Skin epidermis (tissue), 12 donors: ENCODE results near the gene GANC.
A peak's percentile ranks its signal among the peaks of the same experiment; 100 is the strongest.
"Not testable (repeated sequence)": the region's sequence is repeated elsewhere in the genome, so short reads cannot be mapped to it uniquely, and the experiment has no call there.

Experiments used
- H3K27ac ChIP-seq, 21 experiments: fragments of 200-600 bp; sonication (generic) in 11 of 21; one replicate each; pipeline ENCODE4 v1.5.0; 2020; ENCODE audit warnings: mild to moderate bottlenecking in 3 of 21, inconsistent platforms in 2 of 21, moderate library complexity in 2 of 21
- H3K4me3 ChIP-seq, 7 experiments: fragments of 200-600 bp; sonication (generic) in 2 of 7; one replicate each; pipeline ENCODE4 v1.5.0; 2020; ENCODE audit warnings: inconsistent platforms in 2 of 7, mild to moderate bottlenecking in 2 of 7, moderate library complexity in 1 of 7

GANC gene

GRCh38 chr15:42279234-42279723 lies 6.3 kb downstream of the GANC start:
- Histone ChIP-seq H3K27ac (no peak overlapping the region), H3K4me3 (no peak overlapping the region)

- H3K27ac ChIP-seq: no peak overlapping the region
Observed at GRCh38 chr15:42282344-42282743, 9.3 kb downstream of the GANC start.

GRCh38 chr15:42282926-42283325 lies 9.9 kb downstream of the GANC start:
- H3K27ac ChIP-seq: no peak overlapping the region

More at GRCh38 chr15:42282344-42282743, 9.3 kb downstream of the GANC start:
- no peak overlapping the region for H3K4me3 ChIP-seq

DNA sequence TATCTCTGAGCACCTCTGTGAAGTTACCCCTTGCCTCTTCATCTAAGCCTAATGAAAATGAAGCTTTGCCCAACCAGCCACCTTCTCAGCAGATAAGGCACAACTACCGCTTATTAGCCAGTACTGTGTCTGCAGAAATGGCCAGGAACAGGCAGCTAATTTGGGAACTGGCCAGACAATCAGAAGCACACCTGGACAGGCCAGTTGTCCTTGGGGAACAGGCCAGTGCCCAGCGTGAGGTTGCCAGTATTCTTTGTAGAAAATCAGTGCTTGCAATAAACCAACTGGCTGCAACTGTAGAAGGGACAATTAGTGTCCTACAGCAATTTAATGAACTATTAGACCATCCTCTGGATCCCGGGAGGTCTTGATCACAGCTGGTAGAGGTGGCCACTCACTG lies 10.7 kb downstream of the GANC start:
- no peak overlapping the region for H3K27ac ChIP-seq
- no peak overlapping the region for H3K4me3 ChIP-seq

More at GRCh38 chr15:42282926-42283325, 9.9 kb downstream of the GANC start:
- H3K4me3 ChIP-seq: no peak overlapping the region

- Histone ChIP-seq H3K4me3 (no peak overlapping the region), H3K27ac (no peak overlapping the region)
Observed at GRCh38 chr15:42284551-42284950, 11.6 kb downstream of the GANC start.

DNA sequence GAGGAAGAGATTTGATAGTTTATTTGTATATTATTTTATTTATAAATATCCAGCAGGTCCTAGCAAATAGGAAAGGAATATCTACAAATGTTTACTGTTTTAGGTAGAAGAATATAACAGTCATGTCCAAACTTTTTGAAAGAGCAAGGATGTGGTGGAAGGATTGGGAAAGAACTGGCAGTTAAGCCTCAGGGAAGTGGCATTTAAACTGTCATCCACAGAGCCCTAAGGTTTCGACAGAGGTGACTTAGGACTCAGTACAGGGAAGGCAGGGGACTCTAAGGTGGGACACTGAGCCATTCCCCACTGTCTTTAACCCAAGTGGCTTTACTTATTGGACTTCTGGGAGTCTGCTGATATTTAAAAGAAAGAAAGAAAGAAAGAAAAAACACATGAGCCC lies 12.0 kb downstream of the GANC start:
- Histone ChIP-seq H3K27ac (no peak overlapping the region), H3K4me3 (no peak overlapping the region)

GRCh38 chr15:42286445-42287029 lies 13.5 kb downstream of the GANC start:
- no peak overlapping the region for H3K27ac ChIP-seq
- no peak overlapping the region for H3K4me3 ChIP-seq

GRCh38 chr15:42287931-42288330 lies 14.9 kb downstream of the GANC start:
- no peak overlapping the region for H3K4me3 ChIP-seq
- H3K27ac ChIP-seq: no peak overlapping the region

GRCh38 chr15:42289166-42289565 lies 16.2 kb downstream of the GANC start:
- Histone ChIP-seq H3K27ac (no peak overlapping the region), H3K4me3 (no peak overlapping the region)

GRCh38 chr15:42301004-42301403 lies 28.0 kb downstream of the GANC start:
- H3K4me3 ChIP-seq, H3K27ac ChIP-seq: not testable (repeated sequence)

- Histone ChIP-seq H3K27ac (no peak overlapping the region), H3K4me3 (no peak overlapping the region)
Observed at GRCh38 chr15:42306681-42307080, 33.7 kb downstream of the GANC start.

DNA sequence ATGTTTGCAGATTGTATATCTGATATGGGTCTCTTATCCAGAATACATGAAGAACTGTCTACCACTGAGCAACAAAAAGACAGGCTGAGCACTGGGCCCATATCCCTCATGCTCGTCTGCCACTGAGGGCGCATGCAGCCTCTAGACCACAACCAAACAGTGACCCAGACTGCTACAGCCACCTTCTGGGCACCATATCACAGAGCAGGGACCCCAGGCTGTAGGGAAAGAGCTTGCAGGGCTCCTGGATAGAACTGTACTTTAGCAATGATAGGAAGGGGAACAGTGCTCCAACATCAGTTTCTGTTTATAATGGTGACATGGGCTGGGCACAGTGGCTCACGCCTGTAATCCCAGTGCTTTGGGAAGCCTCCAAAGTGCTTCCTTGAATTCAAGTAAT lies 40.5 kb downstream of the GANC start:
- Histone ChIP-seq H3K4me3 (no peak overlapping the region), H3K27ac (no peak overlapping the region)

DNA sequence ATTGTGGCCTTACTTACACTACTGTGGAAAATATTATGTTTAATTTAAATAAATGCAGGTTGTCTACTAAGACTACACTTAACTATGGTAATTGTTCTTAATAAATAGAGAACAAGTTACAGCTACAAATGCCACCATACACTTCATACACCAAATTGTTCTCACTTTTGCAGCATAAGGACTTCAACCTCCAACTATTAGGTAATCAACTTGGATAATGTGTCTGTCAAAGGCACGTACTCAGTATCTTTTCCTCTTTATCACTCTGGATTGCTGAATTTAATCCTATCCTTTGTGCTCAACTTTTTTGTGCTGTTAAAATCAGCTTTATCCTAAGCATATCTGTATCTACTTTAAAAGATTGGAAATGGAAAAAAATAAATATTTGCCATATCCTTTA lies 41.8 kb downstream of the GANC start:
- Histone ChIP-seq H3K27ac (no peak overlapping the region), H3K4me3 (no peak overlapping the region)

DNA sequence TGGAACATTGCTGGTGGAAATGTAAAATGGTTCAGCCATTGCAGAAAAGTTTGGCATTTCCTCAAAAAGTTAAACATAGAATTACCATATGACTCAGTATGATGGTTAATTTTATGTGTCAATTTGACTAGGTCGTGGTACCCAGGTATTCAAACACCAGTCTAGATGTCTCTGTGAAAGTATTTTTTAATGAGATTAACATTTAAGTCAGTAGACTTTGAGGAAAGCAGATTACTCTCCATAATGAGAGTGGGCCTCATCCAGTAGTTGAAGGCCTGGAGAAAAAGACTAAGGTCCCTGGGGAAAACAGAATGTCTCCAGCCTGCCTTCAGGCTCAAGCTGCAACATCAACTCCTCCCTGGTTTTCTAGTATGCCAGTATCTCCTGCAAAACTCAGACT lies 42.5 kb downstream of the GANC start:
- no peak overlapping the region for H3K4me3 ChIP-seq
- H3K27ac ChIP-seq: no peak overlapping the region

- H3K4me3 ChIP-seq, H3K27ac ChIP-seq: not testable (repeated sequence)
Observed at GRCh38 chr15:42316282-42316805, 43.3 kb downstream of the GANC start.

GRCh38 chr15:42319206-42319605 lies 46.2 kb downstream of the GANC start:
- no peak overlapping the region for H3K4me3 ChIP-seq
- H3K27ac ChIP-seq: peak overlapping the region in 1 of 21 experiments; percentile 44

DNA sequence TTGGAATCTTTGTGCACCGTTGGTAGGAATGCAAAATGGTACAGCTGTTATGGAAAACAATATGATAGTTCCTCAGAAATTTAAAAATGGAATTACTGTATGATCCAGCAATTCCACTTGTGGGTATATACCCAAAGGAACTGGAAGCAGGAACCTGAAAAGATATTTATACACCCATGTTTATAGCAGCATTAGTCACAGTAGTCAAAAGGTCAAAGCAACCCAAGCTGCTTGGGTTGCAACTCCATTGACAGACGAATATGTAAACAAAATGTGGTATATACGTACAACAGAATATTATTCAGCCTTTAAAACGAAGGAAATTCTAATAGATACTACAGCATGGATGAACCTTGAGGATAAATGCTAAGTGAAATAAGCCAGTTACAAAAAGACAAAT lies 51.3 kb downstream of the GANC start:
- Histone ChIP-seq H3K4me3 (no peak overlapping the region), H3K27ac (no peak overlapping the region)

- H3K27ac ChIP-seq: no peak overlapping the region
- no peak overlapping the region for H3K4me3 ChIP-seq
Observed at GRCh38 chr15:42329161-42329560, 56.2 kb downstream of the GANC start.

DNA sequence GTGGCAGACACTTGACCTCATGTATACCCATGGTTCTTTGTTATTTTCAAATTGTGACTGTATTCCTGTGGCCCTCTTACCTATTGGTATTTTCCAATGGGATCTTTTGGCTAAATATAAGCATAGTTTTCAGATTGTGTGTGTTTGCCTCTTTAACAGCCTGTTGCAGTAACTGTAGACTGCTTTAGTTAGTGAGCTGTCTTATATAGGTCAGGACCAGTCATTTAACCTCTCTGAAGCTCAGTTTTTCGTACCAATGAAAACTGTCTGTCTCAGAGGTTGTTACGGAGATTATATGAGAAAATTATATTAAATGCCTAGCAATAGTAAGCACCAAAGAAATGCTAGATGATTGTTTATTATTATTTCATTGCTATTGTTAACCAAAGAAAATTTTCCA lies 57.0 kb downstream of the GANC start:
- Histone ChIP-seq H3K27ac (no peak overlapping the region), H3K4me3 (no peak overlapping the region)

- Histone ChIP-seq H3K4me3 (no peak overlapping the region), H3K27ac (no peak overlapping the region)
Observed at GRCh38 chr15:42331235-42331634, 58.2 kb downstream of the GANC start.

DNA sequence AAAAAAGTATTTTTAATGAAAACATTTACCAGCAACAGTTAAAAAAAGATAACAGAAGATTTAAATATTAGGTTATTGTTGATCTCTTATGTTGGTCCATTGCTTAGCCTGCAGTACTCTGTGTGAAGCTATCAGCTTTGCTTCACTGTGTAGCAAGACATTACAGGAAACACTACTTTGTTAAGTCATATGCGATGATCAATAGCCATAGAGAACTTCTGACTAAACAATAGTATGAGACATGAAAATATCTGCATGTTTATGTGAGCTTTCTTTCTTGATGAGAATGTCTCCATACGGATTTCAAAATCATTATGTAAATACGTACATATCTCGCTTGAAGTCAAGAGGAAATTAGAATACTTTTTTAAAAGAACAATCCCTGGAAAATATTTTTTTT lies 59.3 kb downstream of the GANC start:
- H3K27ac ChIP-seq: no peak overlapping the region
- no peak overlapping the region for H3K4me3 ChIP-seq

- Histone ChIP-seq H3K27ac (no peak overlapping the region), H3K4me3 (no peak overlapping the region)
Observed at GRCh38 chr15:42335074-42335473, 62.1 kb downstream of the GANC start.
